GM10266 (cell line): ENCODE results near the gene EEIG1.

Experiments used
- DNase-seq: peaks from one replicate; pipeline ENCODE4 v3.0.0; 2012; ENCODE audit errors: extremely low spot score
- TF ChIP-seq, protein P1 (sequence below): IDR thresholded peaks from 2 replicates; pipeline ENCODE4 v1.5.1; 2012; ENCODE audit warnings: mild to moderate bottlenecking, low read depth; ENCODE audit not compliant: control insufficient read depth, insufficient read depth; ENCODE audit errors: missing control alignments

Gene EEIG1

DNA sequence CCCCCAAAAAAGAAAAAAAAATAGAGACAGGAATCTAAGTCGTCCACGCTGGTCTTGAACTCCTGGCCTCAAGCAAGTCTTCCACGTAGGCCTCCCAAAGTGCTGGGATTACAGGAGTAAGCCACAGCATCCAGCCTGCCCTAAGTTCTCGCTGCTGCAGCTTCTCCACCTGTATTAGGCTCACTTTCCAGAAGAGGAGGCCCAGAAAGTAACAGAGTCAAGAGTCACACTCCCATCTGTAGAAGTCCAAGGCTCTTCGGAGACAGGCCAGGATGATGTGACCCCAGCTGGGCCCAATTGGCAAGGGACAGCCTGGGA is 1.8 kb downstream of the EEIG1 start:
- TF ChIP-seq, protein P1, sequence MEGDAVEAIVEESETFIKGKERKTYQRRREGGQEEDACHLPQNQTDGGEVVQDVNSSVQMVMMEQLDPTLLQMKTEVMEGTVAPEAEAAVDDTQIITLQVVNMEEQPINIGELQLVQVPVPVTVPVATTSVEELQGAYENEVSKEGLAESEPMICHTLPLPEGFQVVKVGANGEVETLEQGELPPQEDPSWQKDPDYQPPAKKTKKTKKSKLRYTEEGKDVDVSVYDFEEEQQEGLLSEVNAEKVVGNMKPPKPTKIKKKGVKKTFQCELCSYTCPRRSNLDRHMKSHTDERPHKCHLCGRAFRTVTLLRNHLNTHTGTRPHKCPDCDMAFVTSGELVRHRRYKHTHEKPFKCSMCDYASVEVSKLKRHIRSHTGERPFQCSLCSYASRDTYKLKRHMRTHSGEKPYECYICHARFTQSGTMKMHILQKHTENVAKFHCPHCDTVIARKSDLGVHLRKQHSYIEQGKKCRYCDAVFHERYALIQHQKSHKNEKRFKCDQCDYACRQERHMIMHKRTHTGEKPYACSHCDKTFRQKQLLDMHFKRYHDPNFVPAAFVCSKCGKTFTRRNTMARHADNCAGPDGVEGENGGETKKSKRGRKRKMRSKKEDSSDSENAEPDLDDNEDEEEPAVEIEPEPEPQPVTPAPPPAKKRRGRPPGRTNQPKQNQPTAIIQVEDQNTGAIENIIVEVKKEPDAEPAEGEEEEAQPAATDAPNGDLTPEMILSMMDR = no peak
- DNase-seq = no peak

DNA sequence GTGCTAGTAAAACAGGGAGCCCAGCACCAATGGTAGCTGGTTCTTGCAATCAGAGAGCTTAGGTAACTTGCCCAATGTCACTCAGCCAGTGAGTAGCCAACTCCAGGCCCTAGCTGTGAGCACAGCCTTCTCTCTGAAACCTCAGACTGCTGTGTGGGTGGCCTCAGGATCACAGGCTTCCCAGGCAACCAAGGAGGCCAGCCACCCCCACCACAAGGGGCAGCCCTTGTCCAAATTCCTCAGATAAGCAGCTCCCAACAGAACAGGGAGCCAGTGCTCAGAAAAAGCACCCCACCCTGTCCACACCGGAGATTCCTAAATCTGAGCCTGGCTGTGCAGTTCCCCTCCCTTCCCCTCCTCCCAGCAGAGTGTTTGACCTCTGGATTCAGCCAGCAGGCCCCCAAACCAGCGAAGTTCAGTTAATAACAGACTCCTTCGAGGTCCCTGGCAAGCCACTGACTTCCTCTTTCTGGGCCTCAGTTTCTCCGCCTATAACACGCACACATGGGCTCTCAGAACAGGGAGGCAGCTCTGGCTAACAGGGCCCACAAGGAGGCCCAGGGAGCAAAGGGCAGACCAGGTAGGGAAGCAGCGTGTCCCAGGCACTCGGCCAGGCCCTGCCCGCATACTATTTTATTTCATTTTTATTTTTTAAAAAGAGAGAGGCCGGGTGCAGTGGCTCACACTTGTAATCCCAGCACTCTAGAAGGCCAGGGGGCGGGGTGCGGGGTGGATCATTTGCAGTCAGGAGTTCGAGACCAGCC is 2.7 kb downstream of the EEIG1 start:
- TF ChIP-seq, protein P1 = no peak
- no peak for DNase-seq

GRCh38 chr9:127977009-127977883 is 3.5 kb downstream of the EEIG1 start:
- no peak for DNase-seq
- TF ChIP-seq, protein P1 = no peak

DNA sequence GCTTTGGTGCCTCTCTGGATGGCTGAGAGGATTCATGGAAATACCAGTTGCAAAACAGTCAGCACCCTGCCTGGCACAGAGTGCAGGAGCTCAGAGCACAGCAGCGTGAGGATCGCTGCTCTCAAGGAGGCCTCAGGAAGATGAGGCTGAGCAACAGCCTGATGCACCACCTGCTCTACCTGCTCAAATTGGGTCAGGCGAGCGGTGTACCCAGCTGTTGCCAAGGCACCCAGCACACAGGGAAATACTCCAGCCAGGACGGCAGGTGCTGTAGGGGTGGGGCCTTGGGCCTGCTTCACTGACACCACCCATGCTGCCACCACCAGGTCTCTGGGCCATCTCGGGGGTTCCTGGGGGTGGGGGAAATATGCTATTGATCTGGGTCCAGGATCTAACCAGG is 4.3 kb downstream of the EEIG1 start:
- no peak for DNase-seq

GRCh38 chr9:127975376-127976315 is 5.1 kb downstream of the EEIG1 start:
- DNase-seq = no peak
- TF ChIP-seq, protein P1 = no peak

More for the DNA sequence above, 4.3 kb downstream of the EEIG1 start:
- TF ChIP-seq, protein P1 = no peak

GRCh38 chr9:127974769-127975261 is 6.0 kb downstream of the EEIG1 start:
- no peak for DNase-seq
- TF ChIP-seq, protein P1 = no peak
